Activated T-cell treated with anti-CD3 and anti-CD28 coated beads for 4 hours (primary cell): ENCODE measurements around the gene NRAP.

ENCODE experiments used
- DNase-seq: peaks from one replicate; pipeline ENCODE4 v3.0.0-alpha.2; 2020

NRAP gene

GRCh38 chr10:113555245-113555644 lies 108.6 kb downstream of the NRAP start:
- no peak for DNase-seq

- no peak for DNase-seq
Observed at GRCh38 chr10:113554214-113554613, 109.6 kb downstream of the NRAP start.

DNA sequence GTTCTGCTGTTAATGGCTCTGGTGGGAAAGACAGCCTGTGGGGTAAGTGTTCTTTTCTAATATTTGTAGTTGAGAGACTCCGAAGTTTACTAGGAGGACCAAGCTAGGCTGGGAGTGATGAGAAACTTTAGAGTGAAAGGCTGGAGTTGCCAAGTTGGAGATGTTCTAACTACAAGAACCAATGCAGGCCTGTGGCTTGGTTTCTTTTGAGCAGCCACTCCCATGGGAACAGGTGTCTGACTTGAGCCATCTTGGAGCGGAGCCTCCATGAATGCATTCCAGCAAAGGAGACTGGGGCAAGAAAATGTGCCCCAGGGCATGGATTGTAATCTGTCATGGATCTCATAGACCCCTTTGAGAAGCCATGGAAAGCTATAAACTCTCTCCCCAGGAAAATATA lies 110.7 kb downstream of the NRAP start:
- no peak for DNase-seq

DNA sequence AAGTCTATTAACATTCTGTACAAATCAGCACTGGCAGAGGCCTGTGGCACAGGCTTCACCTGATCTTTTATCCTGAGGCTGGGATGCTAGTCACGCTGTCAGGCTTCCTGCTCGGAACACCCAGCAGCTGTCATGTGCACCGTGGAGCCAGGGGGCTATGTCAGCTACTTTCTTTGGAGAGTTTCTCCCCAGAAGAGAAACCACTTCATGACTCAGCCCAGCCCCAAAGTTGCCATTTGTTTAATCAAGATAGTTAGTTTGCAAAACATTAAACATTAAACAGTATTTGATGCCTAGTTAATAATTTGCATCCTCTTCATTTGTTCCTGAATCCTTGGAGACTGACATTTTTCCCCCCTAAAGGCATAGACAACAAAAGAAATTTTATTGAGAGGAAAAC lies 111.1 kb downstream of the NRAP start, which contains the start of gene HABP2:
HABP2 (plus strand) TSS at position 353 of the 400 bp plus-strand sequence. CDS start 69 bp downstream, outside the sequence.
- no peak for DNase-seq

GRCh38 chr10:113552014-113552413 lies 111.8 kb downstream of the NRAP start:
- DNase-seq, result no peak

GRCh38 chr10:113550365-113550764 lies 113.5 kb downstream of the NRAP start:
- no peak for DNase-seq

DNA sequence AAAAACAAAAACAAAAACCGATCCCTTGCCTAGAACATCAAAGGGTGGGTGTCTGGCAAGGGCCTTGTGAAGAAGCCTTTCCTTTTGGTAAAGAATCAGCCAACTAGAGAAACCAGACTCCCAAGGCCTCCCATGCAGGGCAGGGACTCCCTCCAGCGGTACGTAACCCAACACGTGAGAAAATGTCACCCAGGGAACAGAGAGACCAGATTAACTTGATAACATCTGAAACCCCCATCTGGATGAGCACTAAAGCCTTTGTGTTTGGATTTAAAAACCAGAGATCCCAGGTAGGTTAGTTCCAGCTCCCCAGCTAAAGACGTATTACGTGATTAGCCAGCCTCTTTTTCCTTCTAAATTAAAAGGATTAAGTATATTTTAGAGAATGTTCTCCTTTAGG lies 114.0 kb downstream of the NRAP start:
- no peak for DNase-seq

DNA sequence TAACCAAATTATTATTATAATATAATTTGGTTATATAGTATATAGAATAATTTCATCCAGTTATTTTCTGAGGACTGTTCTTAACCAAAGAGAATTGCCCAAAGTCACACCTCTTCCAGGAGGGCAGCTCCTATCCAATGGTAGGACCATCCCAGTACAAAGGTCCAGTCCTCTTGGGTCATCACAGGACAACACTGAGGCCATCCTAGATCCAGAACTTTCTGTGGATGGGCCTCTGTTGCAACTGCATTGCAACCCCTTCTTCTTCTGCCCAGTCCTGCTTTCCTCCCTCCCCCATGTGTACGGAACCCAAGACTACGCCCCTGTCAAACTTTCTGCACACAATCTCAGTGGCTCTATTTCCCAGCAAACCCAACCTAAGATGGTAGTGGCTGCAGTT lies 116.4 kb downstream of the NRAP start:
- no peak for DNase-seq

GRCh38 chr10:113544392-113544791 lies 119.4 kb downstream of the NRAP start:
- DNase-seq, result no peak

DNA sequence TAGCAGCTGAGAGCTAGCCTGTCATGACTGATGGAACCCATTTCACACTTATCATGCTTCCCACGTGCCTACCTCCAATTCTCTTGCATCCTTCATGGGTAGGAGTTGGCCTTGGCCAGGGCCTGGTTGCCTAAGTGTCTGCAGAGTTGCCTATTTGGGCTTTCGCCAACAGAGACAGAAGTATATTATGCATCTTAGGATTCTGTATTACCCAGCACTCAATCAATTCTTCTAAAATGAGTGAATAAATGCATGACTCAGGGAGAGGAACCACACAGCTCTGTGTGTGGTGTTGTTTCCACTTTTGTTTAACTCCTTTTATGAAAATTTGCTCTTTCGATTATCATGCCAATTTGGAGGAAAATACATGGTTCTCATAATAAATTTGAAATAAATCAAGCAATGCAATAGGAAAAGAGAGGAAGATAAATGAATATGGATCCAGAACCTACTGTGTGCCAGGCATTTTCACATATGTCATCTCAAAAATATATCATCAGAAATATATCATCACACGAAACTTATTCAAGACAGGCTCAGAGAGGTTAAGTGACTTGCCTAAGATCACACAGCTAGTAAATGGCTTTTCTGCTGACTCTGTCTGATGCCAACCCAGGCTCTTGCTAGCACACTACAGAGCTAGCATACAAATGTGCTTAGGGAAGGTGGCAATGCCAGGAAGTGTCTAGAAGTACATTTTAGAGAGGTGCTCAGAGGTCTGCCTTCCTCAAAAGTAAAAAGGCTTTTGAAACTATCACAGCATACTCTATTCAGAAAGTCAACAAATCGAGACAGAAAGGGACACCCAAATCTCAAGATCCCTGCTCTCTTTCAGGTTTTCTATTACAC lies 120.5 kb downstream of the NRAP start:
- no peak for DNase-seq

GRCh38 chr10:113541549-113541927 lies 122.3 kb downstream of the NRAP start:
- no peak for DNase-seq

DNA sequence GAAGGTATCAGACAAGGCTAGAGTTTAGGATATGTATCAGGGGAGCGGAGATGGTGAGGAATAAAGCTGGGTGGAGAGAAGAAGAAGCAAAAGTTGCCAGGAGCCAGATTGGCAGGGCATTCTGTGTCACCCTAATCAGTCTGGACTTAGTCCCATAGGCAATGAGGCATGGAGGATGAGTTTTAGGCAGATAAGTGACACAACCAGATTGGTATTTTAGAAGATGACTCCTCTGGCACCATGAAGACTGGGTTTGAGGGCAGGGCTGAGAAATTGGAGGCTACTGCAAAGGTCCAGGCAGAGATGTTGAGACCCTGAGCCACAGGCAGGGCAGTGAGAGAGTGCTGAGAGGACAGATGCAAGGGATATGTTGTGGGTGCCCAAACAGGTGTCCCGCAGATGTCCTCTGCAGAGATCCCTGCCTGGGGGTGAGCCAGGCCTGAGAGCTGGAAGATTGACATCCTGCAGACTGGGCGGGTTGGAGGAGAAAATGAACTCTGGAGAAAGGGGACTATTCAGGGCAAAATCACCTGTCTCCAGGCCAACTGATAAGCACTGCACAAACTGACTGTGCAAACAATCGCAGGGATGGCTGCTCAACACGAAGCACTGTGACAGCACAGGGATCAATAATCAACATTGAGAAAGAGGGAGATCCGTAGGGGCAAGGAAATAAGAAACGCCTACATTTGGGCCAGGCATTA lies 122.8 kb downstream of the NRAP start:
- no peak for DNase-seq

DNA sequence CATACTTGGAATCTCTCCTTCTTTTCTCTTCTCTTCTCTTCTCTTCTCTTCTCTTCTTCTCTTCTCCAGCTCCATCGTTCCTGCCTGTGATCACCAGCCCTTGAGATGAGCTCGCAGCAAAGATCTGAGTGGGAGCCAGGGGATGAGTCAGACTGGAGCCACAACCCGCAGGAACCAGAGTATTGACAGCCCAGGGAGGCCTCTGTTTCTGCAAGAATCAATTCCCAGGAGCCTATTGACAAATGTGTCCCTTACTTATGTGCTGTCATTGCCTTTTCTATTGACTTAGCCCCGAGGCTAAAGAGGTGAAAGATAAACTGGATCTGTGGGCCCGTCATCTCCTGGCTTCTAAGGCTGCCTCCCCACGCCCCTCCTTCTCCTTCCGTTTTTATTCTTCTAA lies 124.1 kb downstream of the NRAP start:
- no peak for DNase-seq
